Right lobe of liver (tissue), 6 donors: ENCODE measurements around the gene UCN2. TPM values are rescaled to one million over a fixed set of nuclear protein-coding genes. Genes with fewer than 3 reads are reported as not detected.

ENCODE experiments used
- ATAC-seq, 4 donors: fragments of 200-7000 bp; cut with Tn5 transposase; one replicate each; pipeline ENCODE4 v1.9.1; 2020; ENCODE audit warnings: mild to moderate bottlenecking in 4 of 4, moderate library complexity in 4 of 4
- DNase-seq, 3 donors: peaks; one replicate each; pipeline ENCODE4 v3.0.0-alpha.2; 2020
- H3K27ac ChIP-seq, 3 donors: fragments of 200-600 bp; one replicate each; pipeline ENCODE4 v1.8.0; 2022
- H3K27me3 ChIP-seq, 2 donors: fragments of 200-600 bp; one replicate each; pipeline ENCODE4 v1.8.0; 2022
- H3K36me3 ChIP-seq, 4 donors: fragments of 200-600 bp; sonication (generic) in 1 of 4; one replicate each; pipeline versions ENCODE4 v1.5.1 to v1.8.0; 2017 to 2022; ENCODE audit warnings: control low read depth in 1 of 4
- H3K4me1 ChIP-seq, 4 donors: fragments of 200-600 bp; sonication (generic) in 1 of 4; one replicate each; pipeline versions ENCODE4 v1.5.1 to v1.8.0; 2017 to 2022; ENCODE audit warnings: control low read depth in 1 of 4
- H3K4me3 ChIP-seq, 3 donors: fragments of 200-600 bp; one replicate each; pipeline ENCODE4 v1.8.0; 2022
- H3K9me3 ChIP-seq, 4 donors: fragments of 200-600 bp; sonication (generic) in 1 of 4; one replicate each; pipeline versions ENCODE4 v1.5.1 to v1.8.0; 2017 to 2022; ENCODE audit warnings: control low read depth in 1 of 4
- CTCF ChIP-seq, 4 donors: fragments of 200-600 bp in 3 of 4; fragments of 450-650 bp in 1 of 4; IDR thresholded peaks; one replicate each; pipeline versions ENCODE4 v1.5.1 to v1.8.0; 2016 to 2022; ENCODE audit warnings: antibody characterized with exemption in 4 of 4, mild to moderate bottlenecking in 2 of 4
- POLR2A ChIP-seq: fragments of 450-650 bp; IDR thresholded peaks from one replicate; pipeline ENCODE4 v1.6.1; 2017; ENCODE audit warnings: antibody characterized with exemption, mild to moderate bottlenecking
- WGBS: methylation state at CpG from one replicate; pipeline ENCODE4 v1.1.6; 2018; ENCODE audit warnings: low coverage, low lambda C conversion rate; ENCODE audit not compliant: insufficient coverage; ENCODE audit errors: missing lambda C conversion rate; 5-methylcytosine and 5-hydroxymethylcytosine counted together
- intact Hi-C, 2 donors: fragments of 100-400 bp; cut with DNase I; formaldehyde crosslinking; loops; one replicate each; pipeline versions ENCODE4 v1.11.2 to v1.14.1; 2022
- microRNA counts: library from miRNA; unstranded; fragments of <30 nt; microRNA quantifications from one replicate; lab custom pipeline; 2016
- microRNA-seq, 2 donors: library from miRNA; unstranded; fragments of <30 nt; microRNA quantifications; one replicate each; pipeline ENCODE4, GENCODE V29; 2019 to 2020
- small RNA-seq, 2 experiments: library from RNA; depleted of rRNA; stranded (forward); fragments of <200 nt; gene quantifications; one replicate each; pipeline ENCODE3, GENCODE V24; 2016
- total RNA-seq, 6 experiments: library from RNA; depleted of rRNA in 2 of 6; stranded (reverse); fragments of >200 nt in 2 of 6; fragmentation: NEBNext Ultra II Directional in 3 of 6; extraction: Animal tissue kit (Norgen Biotek cat#: 25700) in 3 of 6; gene quantifications; one replicate each; pipeline versions ENCODE4 v1.1.0 to v1.2.4, GENCODE V29; 2016 to 2023
- donor health status: DM: no; HTN: yes; CAD: no.
- donor health status: DM: no; HTN: no; CAD: no.
- donor health status: DM: no; HTN: no; CAD: no.
- donor health status: DM: no; HTN: yes; CAD: no.
- donor health status: DM: no; HTN: yes; CAD: no.

The UCN2 gene
- total RNA-seq, 6 experiments from 2014 or later = not detected

- H3K36me3 ChIP-seq = no peaks in the 10 kb centered on the region
- no peaks in the 10 kb centered on the region for H3K27me3 ChIP-seq
- intact Hi-C loops = no loop called here
- no peak for TF ChIP-seq POLR2A
- TF ChIP-seq CTCF (IDR thresholded peaks at IDR 0.05) = no peak
- H3K4me1 ChIP-seq = no peaks in the 10 kb centered on the region
- WGBS = 68% methylated on average over 4 of the region's 8 CpGs
- H3K27ac ChIP-seq = no peak overlapping the region
- H3K9me3 ChIP-seq = no peaks in the 10 kb centered on the region
- DNase-seq (no peak), ATAC-seq (no peak)
- no peak overlapping the region for H3K4me3 ChIP-seq
Observed at GRCh38 chr3:48514431-48515227, 49.0 kb downstream of the UCN2 start.

MicroRNAs encoded within 50 kb of the gene (microRNA counts, 767-probe panel; counts per million panel counts)
- 237 counts per million for microRNA hsa-miR-711 (lab: Ali Mortazavi, UCI)

Small RNAs within 50 kb of the gene (microRNA-seq; reads per million reads assigned to microRNA genes)
- gene MIR6823 = 0 reads per million in 2 donors
- 0 reads per million in 2 donors for gene MIR711

Small RNAs within 50 kb of the gene (small RNA-seq; reads per million reads assigned to genes)
- gene MIR6823 = 0 reads per million in 2 experiments

Other genes starting within 250 kb of the UCN2 start
- not detected for gene SPINK8, start 230.1 kb downstream of the UCN2 start, total RNA-seq
- not detected for gene FBXW12, start 191.6 kb downstream of the UCN2 start, total RNA-seq
- gene PLXNB1, start 133.7 kb downstream of the UCN2 start, total RNA-seq = 100 to 1,000 TPM in 2 of 6 experiments, 10 to 100 TPM in 4; 65.9 to 132 (median 86.5) TPM
- gene CCDC51, start 123.7 kb downstream of the UCN2 start, total RNA-seq = 10 to 100 TPM in 2 of 6 experiments, 1 to 10 TPM in 4; 5.9 to 16.0 (median 8.1) TPM
- gene TMA7, start 123.5 kb downstream of the UCN2 start, total RNA-seq = 100 to 1,000 TPM in 2 of 6 experiments, 10 to 100 TPM in 4; 64.8 to 182 (median 80.1) TPM
- 1 to 10 TPM; 2.4 to 4.5 (median 3.2) TPM for gene ATRIP, start 117.0 kb downstream of the UCN2 start, total RNA-seq
- 100 to 1,000 TPM in 4 of 6 experiments, 10 to 100 TPM in 2; 76.3 to 118 (median 101) TPM for gene SHISA5, start 59.6 kb downstream of the UCN2 start, total RNA-seq
- gene PFKFB4, start 7.0 kb downstream of the UCN2 start, total RNA-seq = 10 to 100 TPM in 1 of 6 experiments, 1 to 10 TPM in 4, under 1 TPM in 1; 0.59 to 10.8 (median 1.4) TPM
- 1 to 10 TPM in 4 of 6 experiments, under 1 TPM in 2; 0.31 to 1.7 (median 1.1) TPM for gene COL7A1, start 31.5 kb upstream of the UCN2 start, total RNA-seq
- gene UQCRC1, start 45.9 kb upstream of the UCN2 start, total RNA-seq = 100 to 1,000 TPM; 176 to 329 (median 213) TPM
- not detected for gene TMEM89, start 58.0 kb upstream of the UCN2 start, total RNA-seq
- gene SLC26A6, start 71.7 kb upstream of the UCN2 start, total RNA-seq = 1 to 10 TPM; 6.6 to 9.9 (median 8.6) TPM
- gene CELSR3, start 99.1 kb upstream of the UCN2 start, total RNA-seq = under 1 TPM; 0.15 to 0.68 (median 0.34) TPM
- 10 to 100 TPM in 4 of 6 experiments, 1 to 10 TPM in 2; 6.8 to 27.3 (median 12.3) TPM for gene NCKIPSD, start 122.1 kb upstream of the UCN2 start, total RNA-seq
- 10 to 100 TPM; 25.4 to 31.4 (median 27.4) TPM for gene IP6K2, start 153.4 kb upstream of the UCN2 start, total RNA-seq